ENCODE measurements around the gene LSS. TPM values are rescaled to one million over a fixed set of nuclear protein-coding genes. Genes with fewer than 3 reads are reported as not detected.

The LSS gene
- total and polyA plus RNA-seq, 8 donors: 34.9 to 184 (median 54.5) TPM

DNA sequence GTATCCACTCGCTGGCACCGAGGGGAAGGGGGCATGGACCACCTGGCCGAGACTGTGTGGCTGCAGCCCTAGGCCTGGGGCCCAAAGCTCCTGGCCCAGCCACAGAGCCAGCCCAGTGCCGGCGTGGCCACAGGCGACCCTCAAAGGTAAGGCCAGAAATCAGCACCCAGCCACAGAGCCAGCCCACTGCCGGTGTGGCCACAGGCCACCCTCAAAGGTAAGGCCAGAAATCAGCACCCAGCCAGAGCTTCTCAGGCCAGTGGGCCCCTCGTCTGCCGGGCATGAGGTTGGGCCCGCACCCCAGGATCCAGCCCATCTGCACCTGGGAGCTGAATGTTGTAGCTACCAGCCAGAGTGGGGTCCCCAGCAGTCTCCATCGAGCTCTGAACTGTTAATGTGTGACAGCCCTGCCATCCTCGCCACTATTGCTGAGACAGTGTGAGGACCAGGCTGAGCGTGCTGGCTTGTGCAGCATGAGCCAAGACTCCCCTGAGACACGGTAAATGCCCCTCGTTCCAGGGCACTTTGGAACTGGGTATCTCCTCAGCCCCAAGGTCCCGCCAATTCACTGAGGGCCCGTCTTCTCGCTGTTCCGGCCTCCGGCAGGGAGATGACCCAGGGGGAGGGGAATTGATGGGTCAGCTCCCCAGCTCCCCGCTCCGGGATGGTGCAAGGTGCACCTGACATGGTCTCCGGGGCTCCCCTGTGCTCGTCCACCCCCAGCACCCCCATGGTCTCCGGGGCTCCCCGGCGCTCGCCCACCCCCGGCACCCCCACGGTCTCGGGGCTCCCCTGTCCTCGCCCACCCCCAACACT lies 68.5 kb downstream of the LSS start:
- H3K9me3 ChIP-seq: peaks cover 0 to 7% of the 10 kb centered on the region in 2 donors
- H3K27ac ChIP-seq: no peak overlapping the region
- no peak overlapping the region for H3K4me3 ChIP-seq
- H3K27me3 ChIP-seq: no peaks in the 10 kb centered on the region
- DNase-seq (peak in 1 of 4 donors; percentile 61), ATAC-seq (no peak)
- TF ChIP-seq CTCF (IDR thresholded peaks at IDR 0.05): no peak
- intact Hi-C loops (cut with DNase I): no loop called here
- peaks cover 0 to 10% of the 10 kb centered on the region in 2 donors for H3K36me3 ChIP-seq
- H3K4me1 ChIP-seq: no peaks in the 10 kb centered on the region

GRCh38 chr21:46159390-46159789 lies 69.2 kb downstream of the LSS start:
- ATAC-seq (no peak), DNase-seq (peak in 1 of 4 donors; percentile 67)
- peaks cover 0 to 7% of the 10 kb centered on the region in 2 donors for H3K9me3 ChIP-seq
- peaks cover 0 to 10% of the 10 kb centered on the region in 2 donors for H3K36me3 ChIP-seq
- H3K27ac ChIP-seq: no peak overlapping the region
- no peaks in the 10 kb centered on the region for H3K27me3 ChIP-seq
- no peak for TF ChIP-seq CTCF (IDR thresholded peaks at IDR 0.05)
- H3K4me1 ChIP-seq: no peaks in the 10 kb centered on the region
- intact Hi-C loops (cut with DNase I): no loop called here
- no peak overlapping the region for H3K4me3 ChIP-seq

DNA sequence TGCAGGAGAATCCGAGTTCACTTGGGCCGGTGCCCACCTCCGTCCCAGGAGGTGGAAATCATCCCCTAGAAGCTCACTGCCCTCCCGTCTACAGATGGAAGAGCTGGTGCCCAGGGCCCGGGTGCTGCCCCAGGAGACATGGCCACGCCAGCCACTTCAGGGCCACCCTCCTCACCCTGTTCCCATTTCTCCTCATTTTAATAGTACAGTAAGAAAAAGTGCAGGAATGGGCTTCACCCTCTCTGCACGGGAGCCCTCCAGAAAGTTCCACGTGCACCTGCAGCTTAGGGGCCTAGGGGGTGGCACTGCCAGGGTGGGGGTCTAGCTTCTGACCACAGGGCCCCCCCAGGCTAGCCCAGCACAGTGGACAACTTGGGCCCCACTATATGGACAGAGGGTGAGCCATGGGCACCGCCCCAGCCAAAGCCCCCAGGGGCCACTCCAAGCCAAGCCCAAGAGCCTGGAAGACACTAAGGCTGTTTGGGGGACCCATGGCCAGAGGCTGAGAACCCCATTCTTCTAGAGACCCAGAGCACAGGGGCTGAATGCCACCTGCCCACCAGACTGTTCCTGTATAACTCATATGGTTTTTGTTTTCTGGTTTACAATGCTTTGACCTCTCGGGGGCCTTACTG lies 69.8 kb downstream of the LSS start:
- ATAC-seq: no peak
- Histone ChIP-seq H3K36me3 (peaks cover 0 to 10% of the 10 kb centered on the region in 2 donors), H3K27ac (no peak overlapping the region), H3K9me3 (peaks cover 0 to 7% of the 10 kb centered on the region in 2 donors), H3K4me3 (no peak overlapping the region), H3K27me3 (no peaks in the 10 kb centered on the region), H3K4me1 (no peaks in the 10 kb centered on the region)
- intact Hi-C loops (cut with DNase I): no loop called here
- no peak for TF ChIP-seq CTCF (IDR thresholded peaks at IDR 0.05)
- no peak for DNase-seq

DNA sequence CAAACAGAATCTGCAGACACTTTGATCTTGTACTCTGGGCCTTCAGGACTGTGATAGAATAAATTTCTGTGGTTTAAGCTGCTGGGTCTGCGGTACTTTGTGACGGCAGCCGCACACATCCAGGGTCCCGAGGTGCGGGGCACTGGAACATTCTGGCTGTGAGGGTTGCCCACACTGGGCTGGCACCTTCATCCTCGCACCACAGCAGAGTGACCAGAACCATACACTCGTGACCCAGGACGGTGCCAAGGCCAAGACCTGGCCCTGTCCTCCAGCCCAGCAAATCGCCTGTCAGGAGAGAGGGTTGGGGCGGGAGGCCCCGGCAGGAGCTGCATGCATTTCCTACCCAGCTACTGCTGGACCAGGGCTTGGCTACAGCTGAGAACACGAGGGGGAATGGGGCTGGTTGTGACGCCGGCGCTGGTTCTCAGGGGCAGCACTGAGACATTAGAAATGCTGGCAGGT lies 70.6 kb downstream of the LSS start:
- ATAC-seq (no peak), DNase-seq (peak in 2 of 4 donors; percentile 29 to 62)
- H3K27me3 ChIP-seq: peaks cover 0 to 3% of the 10 kb centered on the region in 2 donors
- peaks cover 0 to 10% of the 10 kb centered on the region in 2 donors for H3K36me3 ChIP-seq
- peaks cover 0 to 7% of the 10 kb centered on the region in 2 donors for H3K9me3 ChIP-seq
- TF ChIP-seq CTCF (IDR thresholded peaks at IDR 0.05): no peak
- no peak overlapping the region for H3K4me3 ChIP-seq
- no peak overlapping the region for H3K27ac ChIP-seq
- peaks cover 0 to 6% of the 10 kb centered on the region in 2 donors for H3K4me1 ChIP-seq
- intact Hi-C loops (cut with DNase I): no loop called here

DNA sequence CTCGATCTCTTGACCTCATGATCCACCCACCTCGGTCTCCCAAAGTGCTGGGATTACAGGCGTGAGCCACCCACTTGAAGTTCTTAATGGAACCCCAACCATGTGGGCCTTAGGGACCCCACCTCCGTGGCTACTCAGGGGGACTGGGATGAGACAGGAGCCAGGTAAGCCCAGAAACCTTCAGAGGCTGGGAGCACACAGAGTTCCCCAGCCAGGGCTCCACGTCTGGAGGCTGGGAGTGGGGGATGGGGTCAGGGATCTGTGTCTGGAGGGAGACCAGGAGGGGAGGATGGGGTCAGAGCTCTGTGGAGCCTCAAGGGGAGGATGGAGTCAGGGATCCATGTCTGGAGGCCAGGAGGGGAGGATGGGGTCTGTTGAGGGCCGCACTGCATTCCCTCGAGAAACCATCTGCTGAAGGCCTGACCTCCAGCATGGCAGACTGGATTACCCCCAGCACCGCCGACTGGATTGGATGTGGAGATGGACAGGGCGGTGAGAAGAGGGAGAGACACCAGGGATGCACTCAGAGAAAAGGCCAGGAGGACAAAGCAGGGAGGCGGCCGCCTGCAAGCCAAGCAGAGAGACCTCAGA lies 71.1 kb downstream of the LSS start:
- ATAC-seq: no peak
- DNase-seq: no peak
- H3K4me1 ChIP-seq: peaks cover 0 to 7% of the 10 kb centered on the region in 2 donors
- peaks cover 0 to 8% of the 10 kb centered on the region in 2 donors for H3K27me3 ChIP-seq
- intact Hi-C loops (cut with DNase I): no loop called here
- H3K4me3 ChIP-seq: no peak overlapping the region
- peaks cover 0 to 7% of the 10 kb centered on the region in 2 donors for H3K9me3 ChIP-seq
- H3K27ac ChIP-seq: no peak overlapping the region
- peaks cover 0 to 10% of the 10 kb centered on the region in 2 donors for H3K36me3 ChIP-seq
- no peak for TF ChIP-seq CTCF (IDR thresholded peaks at IDR 0.05)

Measured in left lung (tissue), 10 donors.